GM12891 (cell line): ENCODE results near the gene SIM2.

ENCODE experiments used
- POLR2A ChIP-seq: IDR thresholded peaks from 2 replicates; pipeline ENCODE4 v1.6.1; 2011; ENCODE audit warnings: low read depth, low read length, control low read depth
- POLR2AphosphoS5 ChIP-seq: IDR thresholded peaks from 2 replicates; pipeline ENCODE4 v1.6.1; 2011; ENCODE audit warnings: low read depth, low read length, control low read depth
- SPI1 ChIP-seq: IDR thresholded peaks from 2 replicates; pipeline ENCODE4 v1.6.1; 2011; ENCODE audit warnings: low read depth, low read length, control low read depth
- TAF1 ChIP-seq: IDR thresholded peaks from 2 replicates; pipeline ENCODE4 v1.6.1; 2011; ENCODE audit warnings: low read depth, low read length, control low read depth

GRCh38 chr21:36734367-36735200 is 35.7 kb downstream of the SIM2 start:
- TF ChIP-seq POLR2A (no peak), POLR2AphosphoS5 (no peak), TAF1 (no peak), SPI1 (no peak)
